Activated naive CD4-positive, alpha-beta T cell treated with anti-CD3 and anti-CD28 coated beads, Interleukin-2, amount 10 ng/mL, durations not matched to agents 7 days and 5 days (primary cell): ENCODE results near the gene AKR1B15.
"Not testable (repeated sequence)": the region's sequence is repeated elsewhere in the genome, so short reads cannot be mapped to it uniquely, and the experiment has no call there.

Source experiments
- CTCF ChIA-PET: fragments of 350-600 bp; sonication (Branson Sonifier 250); formaldehyde crosslinking; loops from one replicate; lab custom pipeline; 2021; ENCODE audit warnings: antibody characterized with exemption; lab: Charles Lee
- DNase-seq: peaks from one replicate; pipeline ENCODE4 v3.0.0-alpha.2; 2020
- H3K27ac Mint-ChIP-seq: one replicate; pipeline ENCODE4 v1.8.0; 2021; ENCODE audit warnings: mild to moderate bottlenecking, moderate library complexity, mixed read lengths
- H3K27me3 Mint-ChIP-seq: one replicate; pipeline ENCODE4 v1.8.0; 2021; ENCODE audit warnings: mild to moderate bottlenecking, mixed read lengths
- H3K36me3 Mint-ChIP-seq: one replicate; pipeline ENCODE4 v1.8.0; 2021; ENCODE audit warnings: mixed read lengths
- H3K4me1 Mint-ChIP-seq: one replicate; pipeline ENCODE4 v1.8.0; 2021; ENCODE audit warnings: mixed read lengths
- H3K4me3 Mint-ChIP-seq: one replicate; pipeline ENCODE4 v1.8.0; 2021; ENCODE audit warnings: mild to moderate bottlenecking, moderate library complexity, mixed read lengths
- H3K9me3 Mint-ChIP-seq: one replicate; pipeline ENCODE4 v1.8.0; 2021; ENCODE audit warnings: mixed read lengths

Gene AKR1B15

GRCh38 chr7:134520130-134520529 is 28.8 kb upstream of the AKR1B15 start:
- Mint-ChIP-seq H3K4me3 (no peak overlapping the region), H3K4me1 (no peaks in the 10 kb centered on the region), H3K36me3 (no peaks in the 10 kb centered on the region), H3K27me3 (peaks cover 16% of the 10 kb centered on the region), H3K27ac (no peak overlapping the region), H3K9me3 (no peaks in the 10 kb centered on the region)
- CTCF ChIA-PET = interaction anchor here (0.6 to 1.4 kb wide), 2 partner anchors 29 to 87 kb away, joined by 3 to 5 read pairs; partner anchors contain the start of gene AKR1B15
- DNase-seq = no peak

GRCh38 chr7:134522601-134523000 is 26.3 kb upstream of the AKR1B15 start:
- Mint-ChIP-seq H3K9me3 (no peaks in the 10 kb centered on the region), H3K4me1 (no peaks in the 10 kb centered on the region), H3K4me3 (no peak overlapping the region), H3K27ac (no peak overlapping the region), H3K27me3 (peaks cover 12% of the 10 kb centered on the region), H3K36me3 (no peaks in the 10 kb centered on the region)
- CTCF ChIA-PET = no interaction called here
- no peak for DNase-seq

GRCh38 chr7:134525449-134525848 is 23.5 kb upstream of the AKR1B15 start:
- CTCF ChIA-PET = interaction anchor here (1.4 to 1.6 kb wide), 2 partner anchors 22 to 93 kb away, joined by 3 to 4 read pairs; no protein-coding TSS in a partner anchor
- not testable (repeated sequence) for H3K27ac Mint-ChIP-seq, H3K4me3 Mint-ChIP-seq, H3K4me1 Mint-ChIP-seq, H3K9me3 Mint-ChIP-seq, DNase-seq, H3K36me3 Mint-ChIP-seq
- H3K27me3 Mint-ChIP-seq = peaks cover 23% of the 10 kb centered on the region

- not testable (repeated sequence) for H3K27ac Mint-ChIP-seq, H3K4me1 Mint-ChIP-seq, DNase-seq, H3K9me3 Mint-ChIP-seq, H3K36me3 Mint-ChIP-seq, H3K4me3 Mint-ChIP-seq
- CTCF ChIA-PET = interaction anchor here (2.0 kb wide), 1 partner anchor 12 kb away, joined by 9 read pairs; no protein-coding TSS in a partner anchor
- H3K27me3 Mint-ChIP-seq = peaks cover 29% of the 10 kb centered on the region
These were observed 22.2 kb upstream of the AKR1B15 start for GRCh38 chr7:134526552-134527248.

- CTCF ChIA-PET = interaction anchor here (2.0 kb wide), 1 partner anchor 14 kb away, joined by 9 read pairs; no protein-coding TSS in a partner anchor
- no peaks in the 10 kb centered on the region for H3K9me3 Mint-ChIP-seq
These were observed 20.9 kb upstream of the AKR1B15 start for GRCh38 chr7:134527979-134528371.

GRCh38 chr7:134528749-134529148 is 20.2 kb upstream of the AKR1B15 start:
- peaks cover 29% of the 10 kb centered on the region for H3K27me3 Mint-ChIP-seq
- H3K9me3 Mint-ChIP-seq = no peaks in the 10 kb centered on the region
- no peak overlapping the region for H3K27ac Mint-ChIP-seq
- CTCF ChIA-PET = no interaction called here
- H3K4me1 Mint-ChIP-seq = no peaks in the 10 kb centered on the region
- no peak for DNase-seq
- no peaks in the 10 kb centered on the region for H3K36me3 Mint-ChIP-seq
- H3K4me3 Mint-ChIP-seq = no peak overlapping the region

More at GRCh38 chr7:134527979-134528371, 20.9 kb upstream of the AKR1B15 start:
- no peak for DNase-seq
- H3K27ac Mint-ChIP-seq = no peak overlapping the region
- no peaks in the 10 kb centered on the region for H3K4me1 Mint-ChIP-seq
- H3K4me3 Mint-ChIP-seq = no peak overlapping the region
- H3K36me3 Mint-ChIP-seq = no peaks in the 10 kb centered on the region
- H3K27me3 Mint-ChIP-seq = peaks cover 29% of the 10 kb centered on the region

- H3K4me3 Mint-ChIP-seq = no peak overlapping the region
- H3K27ac Mint-ChIP-seq = no peak overlapping the region
- CTCF ChIA-PET = interaction anchor here (1.0 kb wide), 1 partner anchor 18 kb away, joined by 3 read pairs; the partner anchor contains the start of gene AKR1B15
- H3K27me3 Mint-ChIP-seq = peaks cover 25% of the 10 kb centered on the region
- no peaks in the 10 kb centered on the region for H3K4me1 Mint-ChIP-seq
- no peak for DNase-seq
- no peaks in the 10 kb centered on the region for H3K9me3 Mint-ChIP-seq
- H3K36me3 Mint-ChIP-seq = no peaks in the 10 kb centered on the region
These were observed 18.4 kb upstream of the AKR1B15 start for GRCh38 chr7:134530460-134530859.

- Mint-ChIP-seq H3K4me1 (no peaks in the 10 kb centered on the region), H3K36me3 (no peaks in the 10 kb centered on the region), H3K27ac (no peak overlapping the region), H3K4me3 (no peak overlapping the region), H3K9me3 (no peaks in the 10 kb centered on the region), H3K27me3 (peaks cover 25% of the 10 kb centered on the region)
- DNase-seq = no peak
- CTCF ChIA-PET = interaction anchor here (0.6 kb wide), 1 partner anchor 211 kb away, joined by 3 read pairs; no protein-coding TSS in a partner anchor
These were observed 16.5 kb upstream of the AKR1B15 start for GRCh38 chr7:134532180-134532953.

GRCh38 chr7:134532954-134533218 is 16.0 kb upstream of the AKR1B15 start:
- no peak overlapping the region for H3K27ac Mint-ChIP-seq
- DNase-seq = no peak
- CTCF ChIA-PET = no interaction called here

GRCh38 chr7:134533288-134533771 is 15.6 kb upstream of the AKR1B15 start:
- Mint-ChIP-seq H3K9me3 (no peaks in the 10 kb centered on the region), H3K4me3 (no peak overlapping the region), H3K27me3 (peaks cover 20% of the 10 kb centered on the region), H3K36me3 (no peaks in the 10 kb centered on the region), H3K27ac (no peak overlapping the region), H3K4me1 (no peaks in the 10 kb centered on the region)
- no peak for DNase-seq
- CTCF ChIA-PET = interaction anchor here (1.6 kb wide), 1 partner anchor 19 kb away, joined by 7 read pairs; no protein-coding TSS in a partner anchor

More at GRCh38 chr7:134532954-134533218, 16.0 kb upstream of the AKR1B15 start:
- no peaks in the 10 kb centered on the region for H3K4me1 Mint-ChIP-seq
- no peak overlapping the region for H3K4me3 Mint-ChIP-seq
- H3K36me3 Mint-ChIP-seq = no peaks in the 10 kb centered on the region
- peaks cover 24% of the 10 kb centered on the region for H3K27me3 Mint-ChIP-seq
- no peaks in the 10 kb centered on the region for H3K9me3 Mint-ChIP-seq

GRCh38 chr7:134534633-134535032 is 14.3 kb upstream of the AKR1B15 start:
- peaks cover 9% of the 10 kb centered on the region for H3K27me3 Mint-ChIP-seq
- H3K27ac Mint-ChIP-seq = no peak overlapping the region
- no peak overlapping the region for H3K4me3 Mint-ChIP-seq
- no peaks in the 10 kb centered on the region for H3K9me3 Mint-ChIP-seq
- CTCF ChIA-PET = interaction anchor here (1.6 kb wide), 1 partner anchor 21 kb away, joined by 7 read pairs; no protein-coding TSS in a partner anchor
- no peak for DNase-seq
- no peaks in the 10 kb centered on the region for H3K4me1 Mint-ChIP-seq
- H3K36me3 Mint-ChIP-seq = no peaks in the 10 kb centered on the region

GRCh38 chr7:134535272-134535918 is 13.5 kb upstream of the AKR1B15 start:
- Mint-ChIP-seq H3K4me1 (no peaks in the 10 kb centered on the region), H3K27ac (no peak overlapping the region), H3K36me3 (no peaks in the 10 kb centered on the region), H3K9me3 (no peaks in the 10 kb centered on the region), H3K27me3 (peaks cover 6% of the 10 kb centered on the region), H3K4me3 (no peak overlapping the region)
- CTCF ChIA-PET = no interaction called here
- DNase-seq = no peak

GRCh38 chr7:134535919-134536299 is 13.0 kb upstream of the AKR1B15 start:
- Mint-ChIP-seq H3K27ac (no peak overlapping the region), H3K4me1 (no peaks in the 10 kb centered on the region), H3K4me3 (no peak overlapping the region), H3K36me3 (no peaks in the 10 kb centered on the region), H3K27me3 (peaks cover 1% of the 10 kb centered on the region), H3K9me3 (no peaks in the 10 kb centered on the region)
- CTCF ChIA-PET = no interaction called here
- DNase-seq = no peak

- CTCF ChIA-PET, H3K36me3 Mint-ChIP-seq: not testable (repeated sequence)
These were observed 12.4 kb upstream of the AKR1B15 start for GRCh38 chr7:134536558-134536957.

More at GRCh38 chr7:134536558-134536957, 12.4 kb upstream of the AKR1B15 start:
- DNase-seq, H3K4me3 Mint-ChIP-seq, H3K9me3 Mint-ChIP-seq, H3K27me3 Mint-ChIP-seq, H3K27ac Mint-ChIP-seq, H3K4me1 Mint-ChIP-seq: not testable (repeated sequence)
